NCI-H1694 (cell line): ENCODE measurements around the gene ADNP.

Experiments
- DNase-seq: peaks from one replicate; lab custom pipeline; 2025; lab: John Stamatoyannopoulos, UW

ADNP gene

DNA sequence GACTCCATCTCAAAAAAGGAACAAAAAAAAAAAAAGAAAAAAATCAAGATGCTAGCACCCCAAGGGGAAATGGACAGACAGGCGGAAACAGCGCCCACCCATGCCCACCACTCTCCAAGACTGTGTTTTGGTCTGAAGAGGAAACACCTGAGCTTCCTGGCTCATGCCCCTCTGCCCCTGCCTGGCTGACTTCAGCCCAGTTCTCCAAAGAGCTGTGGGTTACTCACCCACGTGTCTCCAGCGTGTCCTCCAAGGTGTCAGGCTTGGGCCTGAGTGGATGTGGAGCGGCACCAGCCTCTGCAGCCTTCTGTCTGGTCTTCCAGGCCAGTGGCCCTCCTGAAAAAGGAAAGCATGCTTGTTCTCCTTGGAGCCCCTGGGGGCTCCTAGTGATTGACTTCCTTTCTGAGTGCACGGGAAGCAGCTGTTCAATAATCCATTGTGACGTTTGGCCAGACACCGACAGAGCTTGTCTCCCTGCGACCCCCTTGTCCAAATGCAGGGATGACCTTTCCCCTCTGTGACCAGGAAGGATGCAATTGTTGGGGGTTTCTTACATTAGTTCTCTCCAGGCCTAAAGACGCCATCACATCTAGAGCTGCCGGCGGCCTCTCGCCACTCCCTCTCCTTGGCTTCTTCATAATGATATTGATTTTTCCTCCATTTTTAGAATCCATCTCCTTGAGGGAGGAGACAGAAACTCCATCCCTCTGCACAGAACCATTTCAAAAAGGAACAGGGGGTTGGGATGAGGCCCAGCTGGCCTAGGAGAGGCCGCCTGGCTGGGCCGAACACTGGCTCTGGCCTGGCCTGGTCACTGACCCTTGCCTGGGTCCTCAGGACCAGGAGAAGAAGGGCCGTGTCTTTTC is 58.4 kb downstream of the ADNP start:
- DNase-seq = no peak

DNA sequence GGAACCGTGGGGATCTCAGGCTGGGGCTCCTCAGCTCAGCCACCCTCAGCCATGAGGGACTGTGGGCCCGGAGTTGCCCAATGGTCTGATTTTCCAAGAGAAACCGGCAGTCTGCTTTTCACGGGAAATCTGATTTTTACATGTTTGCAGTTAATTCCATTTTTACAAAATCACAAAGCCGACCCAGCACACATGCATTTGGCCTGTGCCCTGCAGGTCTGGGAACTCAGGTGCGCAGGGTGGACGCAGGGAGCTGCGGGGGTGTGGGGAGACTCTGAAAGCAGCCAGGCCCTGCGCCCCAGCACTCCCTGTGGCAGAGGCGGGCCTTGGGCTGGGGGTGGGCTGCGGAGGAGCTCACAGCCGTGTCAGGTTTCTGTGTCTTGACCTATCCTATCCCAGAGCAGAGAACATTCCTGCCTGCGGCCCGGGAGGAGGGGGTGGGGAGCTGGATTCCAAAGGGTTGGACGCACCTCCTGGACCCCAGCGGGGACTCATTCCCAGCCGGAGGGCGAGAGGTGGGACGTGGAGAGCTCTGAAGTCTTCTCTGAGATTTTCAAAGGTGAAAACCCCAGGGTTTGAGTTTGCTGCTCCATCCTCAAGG is 60.6 kb downstream of the ADNP start:
- DNase-seq = no peak

GRCh38 chr20:50868509-50869495 is 62.4 kb downstream of the ADNP start:
- no peak for DNase-seq

GRCh38 chr20:50867805-50868204 is 63.4 kb downstream of the ADNP start:
- DNase-seq = no peak

- no peak for DNase-seq
Observed at GRCh38 chr20:50866831-50867230, 64.4 kb downstream of the ADNP start.

DNA sequence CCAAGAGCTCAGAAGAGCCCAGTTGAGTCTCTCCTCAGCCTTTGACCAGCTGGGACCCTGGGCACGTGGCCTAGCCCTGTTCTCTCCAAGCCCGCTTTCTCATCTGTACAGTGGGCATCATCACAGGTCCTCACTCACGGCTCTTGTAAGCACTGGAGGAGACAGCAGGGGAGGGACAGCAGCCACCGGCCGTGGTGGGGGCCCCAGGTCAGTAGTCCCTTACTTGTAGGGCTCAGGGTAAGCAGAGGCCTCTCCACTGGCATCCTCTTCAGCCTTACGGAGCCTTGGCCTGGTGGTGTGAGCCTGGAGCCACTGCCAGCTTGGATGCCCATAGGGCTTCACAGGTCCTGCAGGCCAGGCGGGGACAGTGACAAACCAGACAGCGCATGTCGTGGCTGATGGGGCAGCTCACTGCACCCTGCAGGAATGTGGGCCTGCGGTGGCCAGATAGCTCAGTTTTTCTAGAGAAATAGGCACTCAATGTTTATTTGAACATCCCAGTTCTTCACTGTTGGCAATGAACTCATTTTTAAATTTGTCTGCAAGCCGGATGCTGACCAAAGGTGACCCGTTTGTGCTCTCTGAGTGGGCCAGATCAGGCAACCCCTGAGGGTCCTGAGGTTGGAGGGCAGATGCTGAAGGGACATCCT is 65.1 kb downstream of the ADNP start:
- DNase-seq = no peak

GRCh38 chr20:50865591-50865990 is 65.6 kb downstream of the ADNP start:
- DNase-seq = no peak

DNA sequence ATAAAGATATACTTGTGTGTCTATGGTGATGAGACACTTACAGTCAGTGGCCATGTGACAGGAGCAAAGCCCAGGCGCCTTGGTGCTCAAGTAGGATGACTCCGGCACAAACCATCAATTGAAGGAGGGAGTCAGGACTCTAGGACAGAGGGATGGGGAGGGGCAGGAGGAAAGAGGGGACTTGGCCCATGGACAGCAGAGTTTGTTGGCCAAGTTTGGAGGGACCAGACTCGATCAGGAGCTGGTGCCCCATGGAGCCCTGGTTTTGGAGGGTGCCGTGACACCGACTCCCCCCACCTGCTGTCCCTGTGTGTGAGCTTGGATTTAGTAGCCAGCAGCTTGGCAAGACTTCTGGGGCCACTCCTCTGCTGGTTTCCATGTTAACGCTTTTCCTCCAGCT is 66.1 kb downstream of the ADNP start:
- DNase-seq = no peak

GRCh38 chr20:50862546-50862945 is 68.7 kb downstream of the ADNP start:
- no peak for DNase-seq

- no peak for DNase-seq
Observed at GRCh38 chr20:50861012-50861411, 70.2 kb downstream of the ADNP start.

GRCh38 chr20:50859161-50859560 is 72.1 kb downstream of the ADNP start:
- DNase-seq = no peak

GRCh38 chr20:50858525-50858924 is 72.7 kb downstream of the ADNP start:
- no peak for DNase-seq

DNA sequence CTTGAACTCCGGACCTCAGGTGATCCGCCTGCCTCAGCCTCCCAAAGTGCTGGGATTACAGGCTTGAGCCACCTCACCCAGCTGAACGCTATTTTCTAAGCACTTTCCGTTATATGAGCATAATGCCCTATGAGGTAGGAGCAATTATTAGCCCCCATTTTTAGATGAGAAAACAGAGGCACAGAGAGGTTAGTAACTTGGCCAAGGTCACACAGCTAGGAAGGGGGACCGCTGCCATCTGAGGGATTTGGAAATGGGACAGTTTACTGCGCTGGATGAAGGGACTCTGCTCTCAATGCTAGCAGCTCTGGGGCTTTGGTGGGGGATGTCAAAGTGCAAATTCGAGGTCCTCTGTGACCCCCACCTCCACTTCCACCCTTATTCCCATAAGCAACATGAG is 73.9 kb downstream of the ADNP start:
- DNase-seq = no peak

DNA sequence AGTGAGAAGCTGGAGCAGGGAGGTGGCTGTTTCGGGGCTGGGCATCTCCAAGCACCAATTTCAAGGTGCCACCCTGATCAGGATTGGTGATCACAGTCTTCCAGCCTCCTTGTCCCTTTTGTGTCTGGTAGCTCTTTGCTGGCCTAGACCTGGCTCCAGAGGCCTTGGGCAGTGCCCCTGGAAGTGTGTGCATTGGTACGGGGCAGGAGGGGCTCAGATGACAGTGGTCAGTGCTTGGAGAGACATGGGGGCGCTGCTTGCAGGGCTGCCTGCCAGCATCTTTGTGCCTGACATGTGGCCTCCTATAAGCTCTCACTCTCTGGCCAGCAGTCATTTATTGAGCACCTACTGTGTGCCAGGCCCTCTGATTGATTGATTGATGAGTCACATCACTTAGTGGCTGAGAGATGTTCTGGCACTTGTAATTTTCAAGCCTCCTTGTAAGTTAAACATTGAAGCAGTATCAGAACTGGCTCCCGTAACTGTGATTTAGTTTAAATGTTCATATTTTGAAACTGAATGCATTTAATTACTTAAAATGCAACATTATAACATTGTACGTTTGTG is 74.7 kb downstream of the ADNP start:
- no peak for DNase-seq

GRCh38 chr20:50855498-50856474 is 75.5 kb downstream of the ADNP start:
- DNase-seq = no peak

DNA sequence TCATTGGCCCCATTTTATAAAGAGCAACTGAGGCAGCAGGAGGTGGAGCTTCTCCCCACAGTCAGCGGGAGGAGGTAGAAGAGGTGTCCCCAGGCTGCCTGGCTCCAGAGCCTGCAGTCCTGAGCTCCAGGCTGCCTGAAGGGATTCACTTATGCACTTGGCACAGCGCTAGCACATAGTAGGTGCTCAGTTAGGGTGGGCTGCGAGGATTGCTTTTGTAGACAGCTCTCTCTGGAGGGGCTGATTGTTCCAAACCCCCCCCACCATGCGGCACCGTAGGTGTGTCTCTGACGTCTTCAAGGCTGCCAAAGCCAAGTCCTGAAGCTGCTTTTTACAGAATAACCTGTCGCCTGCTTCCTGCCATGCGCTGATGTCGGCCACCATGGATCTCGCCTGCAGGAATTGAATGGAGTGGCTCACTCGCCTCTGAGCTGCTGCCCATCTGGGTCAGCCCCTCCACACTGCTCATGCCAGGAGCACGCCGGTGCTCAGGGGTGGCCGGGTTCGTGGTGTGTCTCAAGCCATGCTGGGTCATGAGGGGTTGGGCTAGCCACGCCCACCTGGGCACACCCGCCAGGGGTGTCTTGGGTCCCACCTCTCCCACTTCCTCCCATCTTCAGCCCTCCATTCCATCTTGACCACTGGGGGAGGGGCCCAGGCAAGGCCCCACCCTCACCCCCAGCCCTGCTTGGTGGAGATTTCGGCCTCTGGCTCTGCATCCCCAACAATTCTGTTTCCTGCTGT is 76.6 kb downstream of the ADNP start:
- DNase-seq = no peak

DNA sequence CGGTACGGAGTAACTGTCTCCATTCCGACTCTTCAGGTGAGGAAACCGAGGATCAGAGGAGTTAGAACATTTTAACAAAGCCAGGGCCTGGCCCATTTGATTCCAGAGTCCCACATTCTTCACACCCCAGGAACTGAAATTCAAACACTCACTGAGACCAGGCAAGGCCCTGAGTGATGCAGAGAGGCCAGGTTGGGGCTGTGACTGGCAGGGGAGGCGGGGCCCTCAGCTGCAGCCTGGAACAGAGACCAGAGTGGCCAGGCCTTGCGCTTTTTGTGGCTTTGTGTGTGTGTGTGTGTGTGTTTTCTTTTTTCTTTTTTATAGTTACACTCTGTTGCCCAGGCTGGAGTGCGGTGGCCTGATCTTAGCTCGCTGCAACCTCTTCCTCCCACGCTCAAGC is 79.2 kb downstream of the ADNP start:
- no peak for DNase-seq

GRCh38 chr20:50850721-50851286 is 80.4 kb downstream of the ADNP start:
- no peak for DNase-seq
